Tibial nerve (tissue), 4 donors: ENCODE data around the gene HOXB8. TPM values are rescaled to one million over a fixed set of nuclear protein-coding genes. Genes with fewer than 3 reads are reported as not detected.

Source experiments
- DNase-seq, 2 donors: peaks; one replicate each; pipeline ENCODE4 v3.0.0-alpha.2; 2019; ENCODE audit warnings: low spot score in 2 of 2
- H3K27ac ChIP-seq, 4 donors: fragments of 200-600 bp; sonication (generic) in 3 of 4; one replicate each; pipeline ENCODE4 v1.5.1; 2017 to 2019; ENCODE audit warnings: mild to moderate bottlenecking in 1 of 4
- H3K27me3 ChIP-seq, 2 donors: fragments of 200-600 bp; sonication (generic) in 1 of 2; one replicate each; pipeline versions ENCODE4 v1.5.1 to v1.6.0; 2017 to 2019
- H3K36me3 ChIP-seq, 3 donors: fragments of 200-600 bp; sonication (generic); one replicate each; pipeline ENCODE4 v1.5.1; 2018 to 2019
- H3K4me1 ChIP-seq, 4 donors: fragments of 200-600 bp; sonication (generic) in 3 of 4; one replicate each; pipeline ENCODE4 v1.5.1; 2017 to 2019
- H3K4me3 ChIP-seq, 4 donors: fragments of 200-600 bp; sonication (generic) in 3 of 4; one replicate each; pipeline ENCODE4 v1.5.1; 2017 to 2019; ENCODE audit warnings: mild to moderate bottlenecking in 1 of 4, moderate library complexity in 1 of 4
- H3K9me3 ChIP-seq, 4 donors: fragments of 200-600 bp; sonication (generic) in 3 of 4; one replicate each; pipeline ENCODE4 v1.5.1; 2017 to 2019
- EP300 ChIP-seq, 2 donors: sonication (generic); formaldehyde crosslinking; IDR thresholded peaks; one replicate each; pipeline ENCODE4 v1.6.1; 2017; ENCODE audit warnings: antibody characterized with exemption in 2 of 2, mild to moderate bottlenecking in 1 of 2
- POLR2A ChIP-seq, 2 donors: fragments of 450-650 bp; IDR thresholded peaks; one replicate each; pipeline ENCODE4 v1.6.1; 2017; ENCODE audit warnings: antibody characterized with exemption in 2 of 2, mild to moderate bottlenecking in 2 of 2, moderate library complexity in 2 of 2
- WGBS, 2 donors: methylation state at CpG; one replicate each; pipeline ENCODE4 v1.1.5; 2018; 5-methylcytosine and 5-hydroxymethylcytosine counted together
- total RNA-seq, 4 donors: library from RNA; depleted of rRNA; stranded (reverse); fragments of >200 nt; gene quantifications; one replicate each; pipeline ENCODE4 v1.1.0, GENCODE V29; 2016
- TF ChIP-seq, protein P1 (sequence below), 5 experiments: fragments of 200-600 bp in 3 of 5; fragments of 450-650 bp in 2 of 5; sonication (generic) in 3 of 5; IDR thresholded peaks; one replicate each; pipeline ENCODE4 v1.5.1; 2016 to 2019; ENCODE audit warnings: antibody characterized with exemption in 5 of 5, mild to moderate bottlenecking in 3 of 5, moderate library complexity in 2 of 5

HOXB8 gene
- total RNA-seq, 4 donors from 2014 or later, result 0.66 to 0.90 TPM; not detected in 2

DNA sequence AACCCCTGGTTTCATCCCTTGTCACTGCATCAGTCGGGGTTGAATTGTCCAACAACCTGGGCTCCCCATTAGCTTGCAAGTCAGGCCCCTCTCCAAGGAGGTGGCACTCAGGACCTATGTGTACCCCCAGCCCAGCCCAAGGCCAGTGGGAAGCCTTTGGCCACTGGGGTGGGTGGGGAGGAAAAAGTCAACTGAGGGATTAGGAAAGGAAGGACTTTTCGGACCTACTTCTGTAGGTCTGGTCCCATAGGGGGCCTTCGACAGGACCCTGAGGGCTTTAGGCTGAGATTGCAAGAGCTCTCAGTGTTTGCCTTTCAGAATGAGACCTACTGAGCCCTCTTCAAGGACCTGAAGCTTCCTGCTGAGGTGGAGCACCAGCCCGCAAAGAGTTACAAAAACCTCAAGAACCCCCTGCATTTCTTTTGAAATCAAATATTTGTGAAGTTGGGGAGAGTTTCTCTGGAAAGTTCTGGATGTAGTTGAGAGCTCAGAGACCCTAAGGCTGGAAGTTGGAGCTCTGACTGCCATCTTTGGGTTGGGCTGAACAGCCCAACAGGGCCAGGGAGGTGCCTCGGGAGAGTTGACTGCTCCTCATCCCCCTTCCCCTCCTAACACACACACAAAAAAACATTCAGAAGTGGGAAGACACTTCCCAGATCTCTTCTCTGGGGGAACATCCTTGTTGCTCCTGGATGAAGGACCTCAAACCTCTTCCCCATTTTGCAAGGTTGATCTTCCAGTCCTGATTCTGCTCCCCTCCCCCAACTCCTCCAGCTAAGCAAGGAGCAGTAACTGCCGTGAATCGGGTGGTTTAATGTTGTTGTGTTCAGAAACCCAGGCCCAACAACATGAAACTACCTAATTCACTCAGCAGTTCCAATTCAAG is 16.8 kb upstream of the HOXB8 start:
- Histone ChIP-seq H3K4me3 (no peak overlapping the region), H3K9me3 (no peaks in the 10 kb centered on the region), H3K36me3 (no peaks in the 10 kb centered on the region), H3K27ac (no peak overlapping the region), H3K27me3 (peaks cover 0 to 100% of the 10 kb centered on the region in 2 donors), H3K4me1 (peaks cover 0 to 18% (median 3%) of the 10 kb centered on the region in 4 donors)
- DNase-seq, result no peak
- TF ChIP-seq, protein P1, sequence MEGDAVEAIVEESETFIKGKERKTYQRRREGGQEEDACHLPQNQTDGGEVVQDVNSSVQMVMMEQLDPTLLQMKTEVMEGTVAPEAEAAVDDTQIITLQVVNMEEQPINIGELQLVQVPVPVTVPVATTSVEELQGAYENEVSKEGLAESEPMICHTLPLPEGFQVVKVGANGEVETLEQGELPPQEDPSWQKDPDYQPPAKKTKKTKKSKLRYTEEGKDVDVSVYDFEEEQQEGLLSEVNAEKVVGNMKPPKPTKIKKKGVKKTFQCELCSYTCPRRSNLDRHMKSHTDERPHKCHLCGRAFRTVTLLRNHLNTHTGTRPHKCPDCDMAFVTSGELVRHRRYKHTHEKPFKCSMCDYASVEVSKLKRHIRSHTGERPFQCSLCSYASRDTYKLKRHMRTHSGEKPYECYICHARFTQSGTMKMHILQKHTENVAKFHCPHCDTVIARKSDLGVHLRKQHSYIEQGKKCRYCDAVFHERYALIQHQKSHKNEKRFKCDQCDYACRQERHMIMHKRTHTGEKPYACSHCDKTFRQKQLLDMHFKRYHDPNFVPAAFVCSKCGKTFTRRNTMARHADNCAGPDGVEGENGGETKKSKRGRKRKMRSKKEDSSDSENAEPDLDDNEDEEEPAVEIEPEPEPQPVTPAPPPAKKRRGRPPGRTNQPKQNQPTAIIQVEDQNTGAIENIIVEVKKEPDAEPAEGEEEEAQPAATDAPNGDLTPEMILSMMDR (IDR thresholded peaks at IDR 0.05), result no peak
- TF ChIP-seq POLR2A (IDR thresholded peaks at IDR 0.05), result no peak
- 55 to 56% methylated on average over 7 of the region's 7 CpGs for WGBS, 2 donors

DNA sequence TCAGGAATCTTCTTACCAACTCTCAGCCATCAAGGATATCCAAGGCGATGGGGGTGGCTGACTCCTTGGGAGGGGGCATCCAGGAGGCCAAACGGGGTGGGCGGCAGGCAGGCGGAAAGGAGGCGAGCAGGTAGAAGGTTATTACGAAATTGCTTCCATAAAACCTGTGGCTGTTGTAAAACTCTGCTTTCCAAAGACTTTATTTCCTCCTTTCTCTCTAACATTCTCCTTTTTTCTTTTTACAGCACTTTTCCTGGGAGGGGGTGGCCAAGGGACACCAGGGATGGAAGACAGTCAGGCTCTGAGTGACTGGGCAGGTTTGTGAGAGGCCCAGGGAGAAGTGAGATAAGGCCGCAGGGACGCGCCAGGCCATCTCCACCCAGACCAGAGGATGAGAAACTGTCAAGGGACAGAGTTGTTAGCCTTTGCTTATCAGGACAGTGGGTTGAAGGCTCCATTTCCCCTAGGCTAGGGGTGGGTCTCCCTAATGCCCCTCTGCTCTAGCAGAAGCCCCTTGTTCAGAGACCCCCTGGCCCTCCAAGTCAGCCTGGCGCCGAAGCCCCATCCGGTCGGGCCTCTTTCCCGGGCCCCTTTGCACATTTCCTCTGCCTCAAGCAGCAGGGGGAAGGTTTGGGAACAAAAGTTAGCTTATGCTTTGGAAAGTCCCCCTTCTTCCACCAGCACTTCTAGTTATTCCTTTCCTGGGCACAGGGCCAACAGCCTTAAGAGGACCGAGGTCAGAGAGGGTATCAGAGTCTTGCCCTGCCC is 16.0 kb upstream of the HOXB8 start:
- Histone ChIP-seq H3K9me3 (no peaks in the 10 kb centered on the region), H3K27ac (no peak overlapping the region), H3K36me3 (no peaks in the 10 kb centered on the region), H3K4me1 (peaks cover 0 to 22% (median 7%) of the 10 kb centered on the region in 4 donors), H3K4me3 (no peak overlapping the region), H3K27me3 (peaks cover 0 to 100% of the 10 kb centered on the region in 2 donors)
- 42 to 58% methylated on average over 15 of the region's 15 CpGs for WGBS, 2 donors
- no peak for DNase-seq
- TF ChIP-seq EP300 (IDR thresholded peaks at IDR 0.05) (no peak), POLR2A (IDR thresholded peaks at IDR 0.05) (no peak)
- TF ChIP-seq, protein P1 (IDR thresholded peaks at IDR 0.05), result no peak

DNA sequence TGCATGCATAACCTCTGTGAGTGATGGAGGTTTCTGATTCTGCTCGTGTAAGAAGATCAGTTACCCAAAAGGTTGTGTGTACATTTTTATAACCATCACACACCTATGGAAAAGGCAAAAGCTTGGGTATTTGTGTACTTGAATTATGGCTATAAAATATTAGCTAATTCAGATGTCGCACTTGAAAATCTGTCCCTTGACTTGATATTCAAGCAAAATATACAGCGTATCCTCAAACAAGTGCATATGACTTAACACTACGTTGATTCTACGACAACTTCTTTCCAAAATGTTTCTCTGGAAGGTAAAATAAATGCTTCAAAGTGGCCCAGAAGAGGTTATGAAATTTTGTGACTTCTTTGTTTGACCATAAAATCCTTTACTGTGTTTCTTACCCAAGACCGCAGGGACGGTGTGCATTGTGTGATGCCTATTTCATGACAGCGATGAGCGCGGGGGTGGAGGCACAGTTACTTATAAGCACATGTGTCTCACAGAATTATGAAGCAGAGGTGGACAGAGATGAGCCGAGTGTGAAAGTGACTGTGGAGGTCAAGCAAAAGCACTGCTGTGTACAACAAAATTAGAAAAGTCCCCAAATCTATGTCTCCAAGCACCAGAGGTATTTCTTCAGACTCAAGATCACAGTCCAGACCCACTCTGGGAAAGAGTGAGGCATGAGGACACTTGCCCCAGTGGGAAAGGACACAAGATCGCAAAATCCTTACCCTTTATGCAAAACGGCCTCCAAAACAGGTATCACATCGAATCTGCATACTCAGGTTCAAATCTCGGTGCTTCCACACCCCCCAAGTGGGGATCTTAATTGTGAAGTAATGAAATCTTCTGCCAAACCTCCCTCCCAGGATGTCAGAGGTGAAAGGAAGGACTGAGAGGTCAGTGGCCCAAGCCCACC is 15.2 kb upstream of the HOXB8 start:
- Histone ChIP-seq H3K27ac (no peak overlapping the region), H3K4me1 (peaks cover 0 to 30% (median 16%) of the 10 kb centered on the region in 4 donors), H3K4me3 (no peak overlapping the region), H3K9me3 (no peaks in the 10 kb centered on the region), H3K27me3 (peaks cover 0 to 100% of the 10 kb centered on the region in 2 donors), H3K36me3 (no peaks in the 10 kb centered on the region)
- TF ChIP-seq, protein P1 (IDR thresholded peaks at IDR 0.05), result no peak
- TF ChIP-seq EP300 (IDR thresholded peaks at IDR 0.05), result no peak
- no peak for TF ChIP-seq POLR2A (IDR thresholded peaks at IDR 0.05)
- 61 to 65% methylated on average over 15 of the region's 15 CpGs for WGBS, 2 donors
- DNase-seq, result no peak

DNA sequence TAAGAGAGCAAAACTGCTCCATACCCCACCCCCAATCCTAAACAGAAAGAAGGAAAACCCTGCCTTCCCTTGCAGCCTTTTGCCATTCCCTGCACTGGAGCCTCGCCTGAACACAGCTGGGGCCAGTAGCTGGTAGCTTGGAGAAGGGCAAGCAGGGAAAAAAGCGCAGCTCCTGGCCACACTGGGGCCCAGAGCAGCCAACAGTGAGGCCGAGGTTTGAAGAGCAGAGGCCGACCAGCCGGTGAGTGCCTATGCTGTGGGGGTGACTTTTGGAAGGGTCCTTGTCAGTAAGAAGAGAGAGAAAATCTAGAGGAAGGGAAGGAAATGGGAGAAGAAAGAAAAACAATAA is 14.3 kb upstream of the HOXB8 start:
- Histone ChIP-seq H3K4me1 (peaks cover 0 to 39% (median 20%) of the 10 kb centered on the region in 4 donors), H3K36me3 (no peaks in the 10 kb centered on the region), H3K27ac (no peak overlapping the region), H3K9me3 (no peaks in the 10 kb centered on the region), H3K27me3 (peaks cover 0 to 100% of the 10 kb centered on the region in 2 donors), H3K4me3 (no peak overlapping the region)
- TF ChIP-seq POLR2A (IDR thresholded peaks at IDR 0.05) (no peak), EP300 (IDR thresholded peaks at IDR 0.05) (no peak)
- TF ChIP-seq, protein P1 (IDR thresholded peaks at IDR 0.05), result no peak
- no peak for DNase-seq
- WGBS, 2 donors, result 49 to 53% methylated on average over 5 of the region's 5 CpGs
